Mesendoderm (in vitro differentiated cells): ENCODE data around the gene MAGI2.
A peak's percentile ranks its signal among the peaks of the same experiment; 100 is the strongest.

Experiments used
- DNase-seq: peaks from one replicate; pipeline ENCODE4 v3.0.0; 2013
- H2AK5ac ChIP-seq: 2 replicates; pipeline ENCODE4 v1.6.1; 2013; ENCODE audit warnings: low read length, inconsistent platforms
- H2BK120ac ChIP-seq: 2 replicates; pipeline ENCODE4 v1.6.1; 2013; ENCODE audit warnings: low read depth, mild to moderate bottlenecking, low read length, moderate library complexity, mixed read lengths
- H2BK15ac ChIP-seq: replicated peaks from 2 replicates; pipeline ENCODE4 v1.6.1; 2013; ENCODE audit warnings: low read depth, mild to moderate bottlenecking, moderate library complexity
- H2BK5ac ChIP-seq: 2 replicates; pipeline ENCODE4 v1.6.1; 2013; ENCODE audit warnings: low read length, inconsistent platforms
- H3K18ac ChIP-seq: 2 replicates; pipeline ENCODE4 v1.6.1; 2013; ENCODE audit warnings: mild to moderate bottlenecking, low read length, mixed read lengths
- H3K23ac ChIP-seq: one replicate; pipeline ENCODE4 v1.6.1; 2013; ENCODE audit warnings: low read length
- H3K27ac ChIP-seq: 2 replicates; pipeline ENCODE4 v1.5.1; 2013; ENCODE audit warnings: low read depth, mild to moderate bottlenecking, inconsistent platforms, low read length, moderate library complexity
- H3K27me3 ChIP-seq: 2 replicates; pipeline ENCODE4 v1.6.1; 2013; ENCODE audit warnings: low read length, control low read depth, mild to moderate bottlenecking, inconsistent platforms; ENCODE audit not compliant: insufficient read depth, poor library complexity
- H3K36me3 ChIP-seq: 2 replicates; pipeline ENCODE4 v1.6.1; 2013; ENCODE audit warnings: low read length, inconsistent platforms; ENCODE audit not compliant: control insufficient read depth, insufficient read depth
- H3K4ac ChIP-seq: one replicate; pipeline ENCODE4 v1.6.1; 2013; ENCODE audit warnings: low read depth, mild to moderate bottlenecking, low read length, moderate library complexity
- H3K4me1 ChIP-seq: 2 replicates; pipeline ENCODE4 v1.6.1; 2013; ENCODE audit warnings: low read depth, low read length, inconsistent platforms; ENCODE audit not compliant: control insufficient read depth
- H3K4me2 ChIP-seq: 2 replicates; pipeline ENCODE4 v1.6.1; 2013; ENCODE audit warnings: low read length
- H3K4me3 ChIP-seq: 2 replicates; pipeline ENCODE4 v1.5.1; 2013; ENCODE audit warnings: mild to moderate bottlenecking, low read length
- H3K56ac ChIP-seq: one replicate; pipeline ENCODE4 v1.6.1; 2013; ENCODE audit warnings: low read length
- H3K79me1 ChIP-seq: 2 replicates; pipeline ENCODE4 v1.6.1; 2013; ENCODE audit warnings: low read length, inconsistent platforms
- H3K79me2 ChIP-seq: 2 replicates; pipeline ENCODE4 v1.6.1; 2013; ENCODE audit warnings: mild to moderate bottlenecking, low read length; ENCODE audit not compliant: control insufficient read depth, insufficient read depth
- H3K9ac ChIP-seq: 2 replicates; pipeline ENCODE4 v1.6.1; 2013; ENCODE audit warnings: low read length, inconsistent platforms
- H4K5ac ChIP-seq: one replicate; pipeline ENCODE4 v1.6.1; 2013; ENCODE audit warnings: low read length
- H4K8ac ChIP-seq: one replicate; pipeline ENCODE4 v1.6.1; 2013; ENCODE audit warnings: low read depth, mild to moderate bottlenecking, control low read depth, low read length, moderate library complexity
- WGBS: extraction: QIAGEN DNeasy Blood & Tissue Kit; methylation state at CpG from one replicate; pipeline ENCODE4 v1.1.7; 2013; ENCODE audit warnings: low lambda C conversion rate, missing lambda C conversion rate; ENCODE audit not compliant: insufficient coverage; ENCODE audit errors: extremely low coverage; 5-methylcytosine and 5-hydroxymethylcytosine counted together

Gene MAGI2

DNA sequence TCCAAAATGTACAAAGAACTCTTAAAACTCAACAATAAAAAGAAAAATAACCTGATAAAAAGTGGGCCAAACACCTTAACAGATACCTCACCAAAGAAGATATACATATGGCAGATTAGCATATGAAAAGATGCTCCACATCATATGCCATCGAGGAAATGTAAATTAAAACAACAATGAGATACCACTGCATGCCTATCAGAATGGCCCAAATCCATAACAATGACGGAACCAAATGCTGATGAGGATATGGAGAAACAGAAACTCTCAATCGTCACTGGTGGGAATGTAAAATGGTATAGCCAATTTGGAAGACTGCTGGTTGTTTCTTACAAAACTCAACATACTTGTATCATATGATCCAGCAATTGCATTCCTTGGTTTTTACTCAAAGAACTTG is 1335.0 kb downstream of the MAGI2 start:
- H3K9ac ChIP-seq, result no peak overlapping the region
- no peak overlapping the region for H3K4me3 ChIP-seq
- no CpG with 5 or more reads among the region's 3 CpGs for WGBS
- no peak overlapping the region for H2BK15ac ChIP-seq
- H3K27ac ChIP-seq, result no peak overlapping the region
- no peak overlapping the region for H4K8ac ChIP-seq
- H2BK5ac ChIP-seq, result no peak overlapping the region
- no peaks in the 10 kb centered on the region for H3K36me3 ChIP-seq
- DNase-seq, result no peak
- no peak overlapping the region for H3K18ac ChIP-seq
- H2BK120ac ChIP-seq, result no peak overlapping the region
- H3K4me2 ChIP-seq, result no peak overlapping the region
- H3K79me2 ChIP-seq, result no peaks in the 10 kb centered on the region
- no peak overlapping the region for H4K5ac ChIP-seq
- no peaks in the 10 kb centered on the region for H3K27me3 ChIP-seq
- no peak overlapping the region for H3K4ac ChIP-seq
- H3K4me1 ChIP-seq, result no peaks in the 10 kb centered on the region
- no peak overlapping the region for H2AK5ac ChIP-seq
- H3K56ac ChIP-seq, result no peak overlapping the region
- no peak overlapping the region for H3K23ac ChIP-seq
- no peaks in the 10 kb centered on the region for H3K79me1 ChIP-seq

DNA sequence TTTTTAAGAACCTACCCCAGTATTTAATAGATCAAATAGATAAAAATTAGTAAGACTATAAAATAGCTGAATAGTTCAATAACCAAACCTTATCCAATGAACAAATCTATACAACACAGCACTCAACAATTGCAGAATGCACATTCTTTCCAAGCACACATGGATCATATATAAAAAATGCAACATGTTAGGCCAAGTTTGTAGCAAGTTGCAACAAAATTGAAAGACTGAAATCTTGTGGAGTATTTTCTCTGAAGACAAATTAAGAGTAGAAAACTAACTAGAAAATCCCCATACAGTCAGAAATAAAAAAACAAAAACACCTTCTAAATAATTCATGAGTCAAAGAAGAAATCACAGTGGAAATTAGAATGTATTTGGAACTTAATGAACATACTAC is 1337.6 kb downstream of the MAGI2 start:
- no peak overlapping the region for H3K4me2 ChIP-seq
- no peaks in the 10 kb centered on the region for H3K79me1 ChIP-seq
- H3K79me2 ChIP-seq, result no peaks in the 10 kb centered on the region
- H3K27ac ChIP-seq, result no peak overlapping the region
- no peak overlapping the region for H4K5ac ChIP-seq
- H2BK15ac ChIP-seq, result no peak overlapping the region
- no peak overlapping the region for H3K18ac ChIP-seq
- H3K27me3 ChIP-seq, result no peaks in the 10 kb centered on the region
- H3K36me3 ChIP-seq, result no peaks in the 10 kb centered on the region
- no peak overlapping the region for H4K8ac ChIP-seq
- H3K9ac ChIP-seq, result no peak overlapping the region
- no peak overlapping the region for H2BK120ac ChIP-seq
- no peak overlapping the region for H2AK5ac ChIP-seq
- no peak overlapping the region for H3K4ac ChIP-seq
- H3K23ac ChIP-seq, result no peak overlapping the region
- H3K4me3 ChIP-seq, result no peak overlapping the region
- no peak for DNase-seq
- H3K4me1 ChIP-seq, result peaks cover 6% of the 10 kb centered on the region
- no peak overlapping the region for H3K56ac ChIP-seq
- H2BK5ac ChIP-seq, result no peak overlapping the region

DNA sequence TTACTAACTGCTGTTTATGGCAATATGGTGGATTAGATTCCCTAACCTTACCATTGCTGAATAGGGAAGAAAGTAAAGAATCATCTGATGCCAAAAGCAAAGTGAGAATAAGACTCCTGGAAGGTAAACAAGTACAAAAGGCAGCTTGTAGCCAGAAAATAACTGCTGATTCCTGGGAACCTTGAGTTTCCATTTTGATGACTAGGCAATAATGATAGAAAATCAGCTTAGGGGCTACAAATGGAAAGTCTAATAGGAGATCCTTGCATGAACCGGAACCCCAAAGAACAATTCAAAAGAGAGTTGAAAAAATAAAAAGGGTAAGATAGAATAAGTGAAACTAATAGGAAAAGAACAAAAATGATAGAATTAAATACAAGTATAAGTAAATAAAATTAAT is 1338.5 kb downstream of the MAGI2 start:
- Histone ChIP-seq H4K8ac (no peak overlapping the region), H2BK15ac (no peak overlapping the region), H3K4me2 (no peak overlapping the region), H3K23ac (no peak overlapping the region), H3K18ac (no peak overlapping the region), H3K27me3 (no peaks in the 10 kb centered on the region), H2BK120ac (no peak overlapping the region), H3K36me3 (no peaks in the 10 kb centered on the region), H3K9ac (no peak overlapping the region), H4K5ac (no peak overlapping the region), H2BK5ac (no peak overlapping the region), H3K56ac (no peak overlapping the region), H3K4me1 (peaks cover 6% of the 10 kb centered on the region), H3K79me1 (no peaks in the 10 kb centered on the region), H3K4me3 (no peak overlapping the region), H3K79me2 (no peaks in the 10 kb centered on the region), H3K4ac (no peak overlapping the region), H2AK5ac (no peak overlapping the region), H3K27ac (no peak overlapping the region)
- no peak for DNase-seq
- no CpG with 5 or more reads among the region's 1 CpG for WGBS

DNA sequence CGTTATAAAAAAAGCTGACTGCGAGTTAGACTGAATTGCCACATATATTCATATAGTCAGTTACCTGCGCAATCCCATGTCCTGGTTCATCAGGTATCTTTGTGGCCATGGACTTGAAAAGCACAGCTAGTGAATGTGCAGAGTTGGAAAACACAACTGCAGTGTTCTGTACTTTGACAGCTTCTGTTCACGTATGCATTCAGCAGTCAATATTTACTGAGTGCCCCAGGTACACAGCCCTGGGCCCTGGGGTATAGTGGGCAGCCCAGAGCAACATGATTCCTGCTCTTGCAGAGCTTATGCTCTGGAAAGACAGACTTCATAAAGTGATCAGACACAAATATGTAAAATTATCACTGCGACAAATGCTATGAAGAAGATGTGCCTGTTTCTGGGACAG is 1341.0 kb downstream of the MAGI2 start:
- H2BK15ac ChIP-seq, result no peak overlapping the region
- no peak overlapping the region for H3K27ac ChIP-seq
- no peak overlapping the region for H4K8ac ChIP-seq
- H2BK5ac ChIP-seq, result no peak overlapping the region
- no peaks in the 10 kb centered on the region for H3K27me3 ChIP-seq
- no peak overlapping the region for H3K23ac ChIP-seq
- no peaks in the 10 kb centered on the region for H3K36me3 ChIP-seq
- H3K79me1 ChIP-seq, result no peaks in the 10 kb centered on the region
- no peak overlapping the region for H3K9ac ChIP-seq
- no peak overlapping the region for H2BK120ac ChIP-seq
- WGBS, result no CpG with 5 or more reads among the region's 5 CpGs
- no peak overlapping the region for H2AK5ac ChIP-seq
- H3K4me2 ChIP-seq, result no peak overlapping the region
- no peak overlapping the region for H3K18ac ChIP-seq
- no peak for DNase-seq
- H3K56ac ChIP-seq, result no peak overlapping the region
- H3K79me2 ChIP-seq, result no peaks in the 10 kb centered on the region
- peaks cover 6% of the 10 kb centered on the region for H3K4me1 ChIP-seq
- no peak overlapping the region for H4K5ac ChIP-seq
- no peak overlapping the region for H3K4me3 ChIP-seq
- H3K4ac ChIP-seq, result no peak overlapping the region

GRCh38 chr7:78111386-78111785 is 1342.1 kb downstream of the MAGI2 start:
- Histone ChIP-seq H4K8ac (no peak overlapping the region), H3K9ac (no peak overlapping the region), H3K18ac (no peak overlapping the region), H2BK5ac (no peak overlapping the region), H2BK120ac (peak overlapping the region; percentile 6), H3K36me3 (no peaks in the 10 kb centered on the region), H2AK5ac (no peak overlapping the region), H3K56ac (no peak overlapping the region), H2BK15ac (no peak overlapping the region), H3K4me3 (no peak overlapping the region), H3K23ac (no peak overlapping the region), H3K4ac (no peak overlapping the region), H3K79me1 (no peaks in the 10 kb centered on the region), H3K4me1 (peaks cover 6% of the 10 kb centered on the region), H4K5ac (no peak overlapping the region), H3K79me2 (no peaks in the 10 kb centered on the region), H3K4me2 (no peak overlapping the region), H3K27me3 (no peaks in the 10 kb centered on the region), H3K27ac (no peak overlapping the region)
- WGBS, result no CpG with 5 or more reads among the region's 3 CpGs
- DNase-seq, result peak; percentile 8

DNA sequence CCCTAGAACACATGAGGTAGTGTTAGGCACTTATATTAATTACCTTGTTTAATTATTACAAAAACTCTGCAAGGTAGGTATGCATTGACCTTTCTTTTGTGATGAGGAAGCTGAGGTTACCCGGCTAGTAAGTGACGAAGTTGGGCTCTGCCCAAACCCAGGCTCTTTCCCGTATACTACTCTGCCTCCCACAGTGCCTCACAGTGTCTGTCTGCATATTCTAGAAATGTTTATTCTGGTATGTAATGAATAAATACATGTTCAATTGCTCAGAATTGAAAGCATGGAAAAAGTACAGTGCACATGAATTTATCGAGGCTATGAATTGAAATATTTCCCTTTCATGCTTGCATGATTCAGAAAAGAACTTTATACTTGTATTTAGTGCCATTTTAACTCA is 1350.0 kb downstream of the MAGI2 start:
- Histone ChIP-seq H3K18ac (no peak overlapping the region), H2BK5ac (no peak overlapping the region), H4K8ac (no peak overlapping the region), H3K36me3 (no peaks in the 10 kb centered on the region), H3K4me3 (no peak overlapping the region), H3K23ac (no peak overlapping the region), H3K56ac (no peak overlapping the region), H3K4me2 (no peak overlapping the region), H3K27me3 (no peaks in the 10 kb centered on the region), H3K4me1 (no peaks in the 10 kb centered on the region), H3K79me1 (no peaks in the 10 kb centered on the region), H3K27ac (no peak overlapping the region), H2BK120ac (no peak overlapping the region), H3K9ac (no peak overlapping the region), H2BK15ac (no peak overlapping the region), H3K79me2 (no peaks in the 10 kb centered on the region), H3K4ac (no peak overlapping the region), H2AK5ac (no peak overlapping the region), H4K5ac (no peak overlapping the region)
- no peak for DNase-seq
- WGBS, result no CpG with 5 or more reads among the region's 4 CpGs
